ENCODE measurements around the gene SCFD1. TPM values are rescaled to one million over a fixed set of nuclear protein-coding genes. Genes with fewer than 3 reads are reported as not detected.
"Not testable (repeated sequence)": the region's sequence is repeated elsewhere in the genome, so short reads cannot be mapped to it uniquely, and the experiment has no call there.

SCFD1 gene
- total RNA-seq (ENCODE audit: insufficient read depth, low replicate concordance) = 243 TPM

DNA sequence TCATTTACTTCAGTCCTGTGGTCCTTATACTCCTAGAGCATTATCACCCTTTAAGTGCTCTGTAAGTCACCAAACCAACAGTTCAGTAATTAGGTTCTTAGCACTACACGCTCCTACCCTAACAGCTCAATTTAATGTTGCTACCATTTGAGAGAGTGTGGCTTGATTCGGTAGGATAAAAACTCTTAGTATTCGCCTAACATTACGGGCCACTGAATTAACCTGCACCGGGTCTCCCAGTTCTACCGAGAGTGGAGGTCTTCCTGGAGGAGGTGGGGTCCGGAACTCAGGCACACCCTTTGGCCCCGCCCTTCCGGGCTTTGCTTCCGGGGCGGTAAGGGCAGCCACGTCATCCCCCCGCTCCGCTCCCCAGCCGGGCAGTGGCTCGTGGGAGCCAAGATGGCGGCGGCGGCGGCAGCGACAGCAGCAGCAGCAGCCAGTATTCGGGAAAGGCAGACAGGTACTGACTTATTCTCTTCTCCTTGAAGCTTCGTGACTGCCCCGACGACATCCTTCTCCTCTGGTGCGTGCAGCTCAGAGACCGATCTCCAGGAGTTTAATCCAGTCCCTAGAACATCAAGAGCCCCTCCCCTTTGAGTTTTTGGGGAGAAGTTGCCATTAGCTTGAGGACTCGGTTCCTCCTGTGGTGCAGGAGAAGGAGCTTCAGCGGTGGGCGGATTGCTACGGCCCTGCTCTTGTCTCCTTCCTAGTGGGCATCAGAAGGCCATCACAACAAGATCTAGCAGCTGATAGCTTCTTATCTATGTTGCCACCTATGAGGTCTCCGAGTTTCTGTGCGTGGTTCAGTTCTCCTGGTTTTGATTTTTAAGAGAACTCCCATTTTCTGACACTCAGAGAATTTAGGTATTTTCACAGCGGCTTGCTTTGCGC, at the start of gene SCFD1:
TSS of gene SCFD1 (plus strand) at position 380 of the 891 bp plus-strand sequence. CDS start at position 400, 20 bp downstream.
- DNase-seq (ENCODE audit: low spot score) = peak; percentile 97

DNA sequence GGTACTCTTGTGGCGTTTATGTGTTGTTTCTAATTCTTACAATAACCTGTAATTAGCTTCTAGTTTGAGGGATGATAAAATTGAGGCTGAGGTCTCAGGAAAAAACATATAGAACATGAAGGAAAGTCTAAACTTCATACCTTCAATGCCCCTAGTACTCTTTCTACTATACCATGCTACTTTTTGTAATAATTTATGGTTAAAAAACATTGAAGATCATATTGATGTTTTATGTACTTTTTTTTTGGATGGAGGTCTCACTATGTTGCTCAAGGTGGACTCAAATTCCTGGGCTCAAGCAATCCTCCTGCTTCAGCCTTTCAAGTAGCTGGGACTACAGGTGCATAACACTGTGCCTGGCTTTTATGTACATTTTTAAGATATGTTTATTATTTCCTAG, 49.3 kb upstream of the SCFD1 start:
- no peak for DNase-seq (ENCODE audit: low spot score)

DNA sequence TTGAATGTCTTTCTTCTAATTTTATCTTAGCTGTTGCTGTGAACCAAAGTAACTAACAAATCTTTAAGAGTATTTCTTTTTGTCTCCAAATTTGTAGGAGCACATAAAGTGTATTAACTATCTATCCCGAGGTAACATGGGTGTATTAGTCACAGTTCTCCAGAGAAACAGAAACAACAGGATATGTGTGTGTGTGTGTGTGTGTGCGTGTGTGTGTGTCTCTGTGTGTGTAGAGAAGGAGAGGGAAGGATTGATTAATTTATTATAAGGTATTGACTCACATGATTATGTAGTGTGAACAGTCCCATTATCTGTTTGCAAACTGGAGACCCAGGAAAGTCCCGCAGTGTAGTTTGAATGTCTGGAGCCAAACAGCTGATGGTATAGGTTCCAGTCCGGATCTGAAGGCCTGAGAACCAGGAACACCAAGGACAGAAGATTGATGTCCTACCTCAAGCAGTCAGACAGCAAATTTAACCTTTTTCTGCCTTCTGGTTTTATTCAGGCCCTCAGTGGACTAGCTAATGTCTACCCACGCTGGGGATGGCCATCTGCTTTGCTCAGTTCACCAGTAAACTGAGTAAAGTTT, 48.8 kb upstream of the SCFD1 start:
- no peak for DNase-seq (ENCODE audit: low spot score)

- no peak for DNase-seq (ENCODE audit: low spot score)
Observed at GRCh38 chr14:30573966-30574365, 48.2 kb upstream of the SCFD1 start.

- DNase-seq (ENCODE audit: low spot score) = not testable (repeated sequence)
Observed at GRCh38 chr14:30574777-30575176, 47.3 kb upstream of the SCFD1 start.

GRCh38 chr14:30576333-30576732, 45.8 kb upstream of the SCFD1 start:
- DNase-seq (ENCODE audit: low spot score) = not testable (repeated sequence)

- no peak for DNase-seq (ENCODE audit: low spot score)
Observed at GRCh38 chr14:30580616-30581282, 41.4 kb upstream of the SCFD1 start.

DNA sequence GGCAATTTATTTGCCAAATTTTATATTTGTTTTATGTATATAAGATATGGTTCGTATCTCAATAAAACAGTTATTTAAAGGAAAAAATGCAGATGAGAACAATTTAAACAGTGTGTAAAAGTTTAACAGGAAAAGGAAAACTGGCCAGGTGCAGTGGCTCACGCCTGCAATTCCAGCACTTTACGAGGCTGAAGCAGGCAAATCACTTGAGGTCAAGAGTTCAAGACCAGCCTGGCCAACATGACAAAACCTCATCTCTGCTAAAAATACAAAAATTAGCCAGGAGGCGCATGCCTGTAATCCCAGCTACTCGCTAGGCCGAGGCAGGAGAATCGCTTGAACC, 40.9 kb upstream of the SCFD1 start:
- no peak for DNase-seq (ENCODE audit: low spot score)

GRCh38 chr14:30582376-30582775, 39.7 kb upstream of the SCFD1 start:
- no peak for DNase-seq (ENCODE audit: low spot score)

DNA sequence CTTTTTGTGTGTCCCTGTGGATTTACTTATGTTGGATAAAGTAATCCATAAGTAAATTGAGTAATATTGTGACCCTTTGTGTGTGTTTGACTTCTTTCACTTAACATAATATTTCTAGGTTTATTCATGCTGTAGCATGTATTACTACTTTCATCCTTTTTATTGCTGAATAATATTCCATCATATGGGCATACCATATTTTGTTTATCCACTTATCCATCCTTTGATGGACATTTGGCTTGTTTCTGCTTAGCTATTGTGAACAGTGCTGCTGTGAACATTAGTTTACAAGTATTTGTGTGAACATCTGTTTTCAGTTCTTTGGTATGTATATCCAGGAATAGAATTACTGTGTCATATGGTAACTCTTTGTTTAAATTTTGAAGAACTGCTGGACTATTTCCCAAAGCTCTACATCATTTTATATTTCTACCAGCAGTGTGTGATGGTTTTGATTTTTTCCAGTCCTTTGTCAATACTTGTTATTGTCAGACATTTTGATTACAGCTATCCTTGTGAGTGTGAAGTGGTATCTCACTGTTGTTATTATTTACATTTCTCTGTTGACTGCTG, 38.0 kb upstream of the SCFD1 start:
- DNase-seq (ENCODE audit: low spot score) = no peak

DNA sequence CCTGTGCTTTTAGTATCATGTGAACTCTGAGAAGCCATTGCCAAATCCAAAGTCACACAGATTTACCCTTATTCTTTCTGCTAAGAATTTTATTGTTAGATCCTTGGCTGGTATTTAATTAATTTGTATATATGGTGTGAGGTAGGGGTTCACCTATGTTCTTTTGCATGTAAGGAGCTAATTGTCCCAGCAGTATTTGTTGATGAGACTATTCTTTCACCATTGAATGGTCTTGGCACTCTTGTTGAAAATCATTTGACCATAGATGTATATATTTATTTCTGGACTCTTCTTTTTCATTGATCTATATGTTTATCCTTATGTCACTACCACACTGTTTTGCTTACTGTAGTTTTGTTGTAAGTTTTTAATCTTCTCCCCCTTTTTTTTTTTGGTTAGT, 36.9 kb upstream of the SCFD1 start:
- DNase-seq (ENCODE audit: low spot score) = no peak

DNA sequence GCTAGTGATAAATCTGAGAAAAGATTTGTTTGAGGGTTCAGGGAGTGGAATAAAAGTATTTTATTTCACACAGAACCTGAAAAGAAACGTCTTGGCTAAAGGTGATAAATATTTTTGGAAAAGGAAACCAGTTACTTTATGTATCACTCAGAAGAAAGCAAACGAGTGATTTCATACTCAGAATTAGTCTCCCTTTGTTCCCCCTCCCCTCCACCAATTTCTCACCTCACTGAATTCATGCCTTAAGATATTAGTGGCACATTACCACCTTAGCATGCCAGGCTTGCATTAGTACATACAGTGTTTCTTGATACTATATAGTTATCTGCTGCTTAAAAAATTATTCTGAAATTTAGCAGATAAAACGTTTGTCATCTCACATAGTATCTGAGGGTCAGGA, 35.0 kb upstream of the SCFD1 start:
- DNase-seq (ENCODE audit: low spot score) = no peak

DNA sequence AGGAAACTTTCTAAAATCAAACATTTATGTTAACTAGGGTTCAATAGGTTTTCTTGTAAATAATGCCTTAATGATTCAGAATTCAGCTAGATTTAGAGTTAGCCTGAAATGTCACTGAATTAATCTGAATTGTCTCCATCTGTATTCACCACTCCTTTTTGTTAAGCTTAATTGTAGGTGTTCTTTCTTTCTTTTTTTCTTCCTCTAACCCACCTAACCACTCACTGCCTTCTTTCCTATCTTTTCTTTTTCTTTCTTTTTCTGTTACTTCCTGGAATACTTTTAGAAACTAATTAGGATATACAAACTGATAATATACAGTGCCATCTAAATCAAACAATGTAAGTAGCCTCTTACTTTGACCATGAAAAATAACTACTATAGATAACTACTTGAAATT, 33.2 kb upstream of the SCFD1 start:
- no peak for DNase-seq (ENCODE audit: low spot score)

- no peak for DNase-seq (ENCODE audit: low spot score)
Observed at GRCh38 chr14:30596935-30597334, 25.2 kb upstream of the SCFD1 start.

DNA sequence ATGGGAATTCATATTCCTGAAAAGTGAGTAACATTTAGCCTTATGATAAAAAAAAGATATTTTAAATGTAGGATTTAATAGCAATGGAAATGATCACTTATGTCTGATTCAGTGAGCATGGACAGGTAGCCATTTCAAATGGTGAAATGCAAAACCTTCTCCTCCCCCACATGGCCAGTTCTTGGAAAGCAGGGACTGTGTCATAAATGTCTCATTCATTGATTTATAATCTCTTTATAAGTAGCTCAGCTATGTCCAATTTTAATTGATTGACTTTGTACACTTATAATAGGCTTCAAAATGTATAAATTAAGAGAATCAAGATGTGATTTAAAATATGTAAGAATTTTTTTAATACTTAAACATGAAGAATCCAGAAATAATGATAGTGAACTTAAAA, 24.6 kb upstream of the SCFD1 start:
- no peak for DNase-seq (ENCODE audit: low spot score)

GRCh38 chr14:30600922-30601918, 20.9 kb upstream of the SCFD1 start:
- DNase-seq (ENCODE audit: low spot score) = no peak

DNA sequence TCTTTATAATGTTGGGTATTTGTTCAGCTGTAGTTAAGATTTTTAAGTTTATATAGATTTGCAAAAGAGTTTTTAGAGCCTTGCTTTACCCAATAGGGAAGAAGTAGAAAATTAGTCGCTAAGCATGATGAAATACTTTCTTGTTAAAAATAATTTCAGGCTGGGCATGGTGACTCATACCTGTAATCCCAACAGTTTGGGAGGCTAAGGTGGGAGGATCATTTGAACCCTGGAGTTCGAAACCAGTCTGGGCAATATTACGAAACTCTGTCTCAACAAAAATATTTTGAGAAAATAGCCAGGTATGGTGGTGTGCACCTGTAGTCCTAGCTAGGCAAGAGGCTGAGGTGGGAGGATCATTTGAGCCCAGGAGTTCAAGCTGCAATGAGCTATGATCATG, 18.7 kb upstream of the SCFD1 start:
- no peak for DNase-seq (ENCODE audit: low spot score)

- DNase-seq (ENCODE audit: low spot score) = not testable (repeated sequence)
Observed at GRCh38 chr14:30604696-30605095, 17.4 kb upstream of the SCFD1 start.

- no peak for DNase-seq (ENCODE audit: low spot score)
Observed at GRCh38 chr14:30607156-30607780, 14.9 kb upstream of the SCFD1 start.

- DNase-seq (ENCODE audit: low spot score) = no peak
Observed at GRCh38 chr14:30608533-30609006, 13.5 kb upstream of the SCFD1 start.

Measured in umbilical cord (tissue), 2 donors.